ELR (cell line): Measurements from ENCODE around the gene SLN.

ENCODE experiments used
- DNase-seq: peaks from one replicate; pipeline ENCODE4 v3.0.0-alpha.2; 2015; ENCODE audit warnings: low read depth

Gene SLN

GRCh38 chr11:107719557-107720302 is 7.9 kb upstream of the SLN start:
- no peak for DNase-seq

GRCh38 chr11:107719073-107719472 is 7.2 kb upstream of the SLN start:
- no peak for DNase-seq

GRCh38 chr11:107716884-107717532 is 5.2 kb upstream of the SLN start:
- peak; percentile 55 for DNase-seq

- DNase-seq: no peak
Observed at GRCh38 chr11:107713009-107713408, 1.2 kb upstream of the SLN start.

- no peak for DNase-seq
Observed at GRCh38 chr11:107710301-107710700, 1.6 kb downstream of the SLN start.

- no peak for DNase-seq
Observed at GRCh38 chr11:107708792-107709191, 3.1 kb downstream of the SLN start.

GRCh38 chr11:107707807-107708206 is 4.0 kb downstream of the SLN start:
- DNase-seq: no peak

- DNase-seq: no peak
Observed at GRCh38 chr11:107707215-107707671, 4.6 kb downstream of the SLN start.

- DNase-seq: no peak
Observed at GRCh38 chr11:107706531-107706930, 5.3 kb downstream of the SLN start.

GRCh38 chr11:107705027-107705426 is 6.8 kb downstream of the SLN start:
- DNase-seq: peak; percentile 96

- DNase-seq: peak; percentile 85
Observed at GRCh38 chr11:107704451-107704850, 7.4 kb downstream of the SLN start.

GRCh38 chr11:107702723-107703122 is 9.1 kb downstream of the SLN start:
- peak; percentile 43 for DNase-seq

- no peak for DNase-seq
Observed at GRCh38 chr11:107702109-107702660, 9.7 kb downstream of the SLN start.

GRCh38 chr11:107699371-107700285 is 12.2 kb downstream of the SLN start:
- no peak for DNase-seq

- no peak for DNase-seq
Observed at GRCh38 chr11:107697291-107697690, 14.6 kb downstream of the SLN start.

GRCh38 chr11:107696140-107696539 is 15.7 kb downstream of the SLN start:
- DNase-seq: peak; percentile 96

GRCh38 chr11:107695446-107695845 is 16.4 kb downstream of the SLN start:
- DNase-seq: peak; percentile 56

GRCh38 chr11:107691000-107691750 is 20.7 kb downstream of the SLN start:
- DNase-seq: peak; percentile 38

- DNase-seq: peak; percentile 79
Observed at GRCh38 chr11:107689317-107690202, 22.3 kb downstream of the SLN start.

GRCh38 chr11:107688322-107688918 is 23.4 kb downstream of the SLN start:
- DNase-seq: no peak
